Non-pigmented ciliary epithelial cell (primary cell): ENCODE measurements around the gene MRPL11.
A peak's percentile ranks its signal among the peaks of the same experiment; 100 is the strongest.
"Not testable (repeated sequence)": the region's sequence is repeated elsewhere in the genome, so short reads cannot be mapped to it uniquely, and the experiment has no call there.

Source experiments
- DNase-seq: peaks from one replicate; pipeline ENCODE4 v3.0.0-alpha.2; 2010; ENCODE audit warnings: low read depth

The MRPL11 gene

GRCh38 chr11:66467034-66467659 is 28.5 kb upstream of the MRPL11 start:
- no peak for DNase-seq

GRCh38 chr11:66466225-66467033 is 27.8 kb upstream of the MRPL11 start, which contains the start of gene PELI3:
TSS of gene PELI3 (plus strand) at chr11:66466905. CDS start at chr11:66468129, 1,224 bp downstream.
- peak; percentile 49 for DNase-seq

- DNase-seq, result no peak
Measured at GRCh38 chr11:66465373-66466224, 27.0 kb upstream of the MRPL11 start.

GRCh38 chr11:66464916-66465315 is 26.3 kb upstream of the MRPL11 start:
- no peak for DNase-seq

GRCh38 chr11:66464116-66464515 is 25.5 kb upstream of the MRPL11 start:
- DNase-seq, result not testable (repeated sequence)

GRCh38 chr11:66462911-66463310 is 24.3 kb upstream of the MRPL11 start:
- DNase-seq, result no peak

- no peak for DNase-seq
Measured at GRCh38 chr11:66462010-66462409, 23.4 kb upstream of the MRPL11 start.

- DNase-seq, result no peak
Measured at GRCh38 chr11:66459138-66459778, 20.6 kb upstream of the MRPL11 start.

GRCh38 chr11:66457826-66458225 is 19.2 kb upstream of the MRPL11 start:
- no peak for DNase-seq

- no peak for DNase-seq
Measured at GRCh38 chr11:66454828-66455227, 16.2 kb upstream of the MRPL11 start.

- no peak for DNase-seq
Measured at GRCh38 chr11:66454247-66454646, 15.6 kb upstream of the MRPL11 start.

GRCh38 chr11:66451663-66452062 is 13.0 kb upstream of the MRPL11 start:
- no peak for DNase-seq

- DNase-seq, result no peak
Measured at GRCh38 chr11:66450560-66450959, 11.9 kb upstream of the MRPL11 start.

- DNase-seq, result no peak
Measured at GRCh38 chr11:66448523-66448922, 9.9 kb upstream of the MRPL11 start.

- DNase-seq, result no peak
Measured at GRCh38 chr11:66447012-66447411, 8.4 kb upstream of the MRPL11 start.

GRCh38 chr11:66443602-66444001 is 5.0 kb upstream of the MRPL11 start:
- DNase-seq, result no peak

- not testable (repeated sequence) for DNase-seq
Measured at GRCh38 chr11:66440940-66441282, 2.3 kb upstream of the MRPL11 start.

- DNase-seq, result not testable (repeated sequence)
Measured at GRCh38 chr11:66440101-66440939, 1.7 kb upstream of the MRPL11 start.

- no peak for DNase-seq
Measured at GRCh38 chr11:66437979-66438503, 607 bp downstream of the MRPL11 start.

- no peak for DNase-seq
Measured at GRCh38 chr11:66432597-66432996, 6.1 kb downstream of the MRPL11 start.

- DNase-seq, result not testable (repeated sequence)
Measured at GRCh38 chr11:66431871-66432329, 6.7 kb downstream of the MRPL11 start.
